K562 (cell line): ENCODE results near the gene NBDY. TPM values are rescaled to one million over a fixed set of nuclear protein-coding genes. Genes with fewer than 3 reads are reported as not detected.

Experiments used
- ATAC-seq: fragments of 200-7000 bp; cut with Tn5 transposase; 3 replicates; pipeline ENCODE4 v1.9.1; 2020; ENCODE audit warnings: moderate library complexity
- BruUV-seq: library from RNA; stranded (reverse); fragments of 400-500 nt; replicated peaks from 2 replicates; lab custom pipeline; 2021; lab: Mats Ljungman, UMichigan
- CTCF ChIA-PET: fragments of 300-600 bp; formaldehyde crosslinking; extraction: SDS; loops from one replicate; lab custom pipeline; 2021; ENCODE audit warnings: low intra/inter-chr PET ratio; lab: Yijun Ruan, JAX
- POLR2A ChIA-PET: fragments of 300-600, 350-650 bp; sonication (Branson Sonifier 250); formaldehyde crosslinking; extraction: SDS; loops from one replicate; lab custom pipeline; 2021; ENCODE audit warnings: antibody characterized with exemption, inconsistent platforms; lab: Yijun Ruan, JAX
- DNase-seq, 4 experiments: peaks; one replicate each; pipeline versions ENCODE4 v3.0.0 to v3.0.0-alpha.2; 2011 to 2018; ENCODE audit warnings: low spot score in 3 of 4, mixed read lengths in 3 of 4; ENCODE audit errors: extremely low read depth in 1 of 4
- FAIRE-seq: peaks from 2 replicates; lab custom pipeline; 2011; peaks lifted over from hg19 to GRCh38; lab: Jason Lieb, UNC
- H2AFZ ChIP-seq: 2 replicates; pipeline ENCODE4 v1.6.0; 2011; ENCODE audit warnings: low read depth, low read length, control low read depth, inconsistent platforms
- H3K27ac ChIP-seq: fragments of 200-600 bp; 3 replicates; pipeline ENCODE4 v1.8.0; 2011; ENCODE audit warnings: low read depth, mild to moderate bottlenecking, control low read depth, inconsistent platforms, low read length, moderate library complexity, mixed read lengths; ENCODE audit errors: extremely low read depth
- H3K27me3 ChIP-seq, 2 experiments: fragments of 300-600 bp in 1 of 2; 2 replicates in 1 of 2; 3 replicates in 1 of 2; pipeline versions ENCODE4 v1.6.0 to v1.8.0; 2011; ENCODE audit warnings: inconsistent platforms in 2 of 2, low read length in 2 of 2, mild to moderate bottlenecking in 1 of 2, mixed read lengths in 1 of 2, moderate library complexity in 1 of 2; ENCODE audit not compliant: control insufficient read depth in 2 of 2, insufficient read depth in 2 of 2
- H3K36me3 ChIP-seq: fragments of 300-600 bp; 3 replicates; pipeline ENCODE4 v1.8.0; 2011; ENCODE audit warnings: mild to moderate bottlenecking, low read length, inconsistent platforms; ENCODE audit not compliant: control insufficient read depth, insufficient read depth
- H3K4me1 ChIP-seq, 2 experiments: fragments of 200-600 bp in 1 of 2; replicated peaks in 1 of 2; 2 replicates in 1 of 2; 3 replicates in 1 of 2; pipeline versions ENCODE4 v1.5.1 to v1.8.0; 2011; ENCODE audit warnings: inconsistent platforms in 2 of 2, low read length in 2 of 2, mild to moderate bottlenecking in 1 of 2, mixed read lengths in 1 of 2, moderate library complexity in 1 of 2; ENCODE audit not compliant: control insufficient read depth in 2 of 2, insufficient read depth in 2 of 2
- H3K4me2 ChIP-seq: 2 replicates; pipeline ENCODE4 v1.6.1; 2011; ENCODE audit warnings: low read length, control low read depth, inconsistent platforms, mixed read lengths; ENCODE audit not compliant: insufficient read depth
- H3K4me3 ChIP-seq: fragments of 200-600 bp; sonication (generic), shearing (Covaris generic); 2 replicates; pipeline ENCODE4 v1.5.1; 2016; ENCODE audit warnings: control low read depth, inconsistent platforms
- H3K79me2 ChIP-seq: fragments of 200-600 bp; 3 replicates; pipeline ENCODE4 v1.8.0; 2011; ENCODE audit warnings: low read length, inconsistent platforms; ENCODE audit not compliant: control insufficient read depth, insufficient read depth
- H3K9ac ChIP-seq, 2 experiments: 2 replicates each; pipeline versions ENCODE4 v1.6.0 to v1.6.1; 2011; ENCODE audit warnings: low read depth in 2 of 2, low read length in 2 of 2, control low read depth in 1 of 2, inconsistent platforms in 1 of 2, mild to moderate bottlenecking in 1 of 2, mixed read lengths in 1 of 2; ENCODE audit not compliant: insufficient read depth in 1 of 2
- H3K9me1 ChIP-seq: one replicate; pipeline ENCODE4 v1.6.0; 2011; ENCODE audit warnings: inconsistent platforms, mild to moderate bottlenecking, low read length, moderate library complexity; ENCODE audit not compliant: control insufficient read depth, insufficient read depth
- H3K9me3 ChIP-seq: replicated peaks from 2 replicates; pipeline ENCODE4 v1.5.1; 2011; ENCODE audit warnings: low read depth, low read length, inconsistent platforms; ENCODE audit not compliant: control insufficient read depth, insufficient read depth
- H4K20me1 ChIP-seq: replicated peaks from 2 replicates; pipeline ENCODE4 v1.6.1; 2011; ENCODE audit warnings: low read length, inconsistent platforms, mixed read lengths; ENCODE audit not compliant: control insufficient read depth, insufficient read depth
- FUS ChIP-seq: fragments of 200-400 bp; formaldehyde crosslinking; optimal IDR thresholded peaks from 2 replicates; pipeline ENCODE3; 2017; ENCODE audit warnings: low read depth, low read length
- MTA2 ChIP-seq: fragments of 450-650 bp; IDR thresholded peaks from 2 replicates; pipeline ENCODE4 v1.6.1; 2016; ENCODE audit warnings: low read depth
- PML ChIP-seq: IDR thresholded peaks from 2 replicates; pipeline ENCODE4 v1.6.1; 2012; ENCODE audit warnings: low read length, inconsistent platforms
- POLR2B ChIP-seq: fragments of 450-650 bp; IDR thresholded peaks from 2 replicates; pipeline ENCODE4 v1.6.1; 2018; ENCODE audit warnings: low read depth; ENCODE audit not compliant: partially characterized antibody
- POLR2G ChIP-seq: fragments of 200-400 bp; formaldehyde crosslinking; IDR thresholded peaks from 2 replicates; pipeline ENCODE4 v1.6.1; 2017; ENCODE audit warnings: low read depth, mild to moderate bottlenecking, antibody characterized with exemption, low read length, moderate library complexity
- WGBS: fragments of 100-300 bp; shearing (Covaris generic); methylation state at CpG from one replicate; pipeline ENCODE4 v1.1.6; 2016; ENCODE audit warnings: low coverage, mixed read lengths; ENCODE audit not compliant: insufficient coverage; ENCODE audit errors: missing lambda C conversion rate; 5-methylcytosine and 5-hydroxymethylcytosine counted together
- in situ Hi-C: fragments of 300-500 bp; cut with MboI; formaldehyde crosslinking; loops from 4 replicates; pipeline ENCODE4 v1.15.0; 2018; ENCODE audit warnings: inconsistent platforms, mixed read lengths
- intact Hi-C: fragments of 100-400 bp; cut with micrococcal nuclease; formaldehyde crosslinking; loops from 2 replicates; pipeline ENCODE4 v1.14.2; 2022
- polyA plus RNA-seq, 8 experiments: library from polyadenylated mRNA; depleted of rRNA in 4 of 8; stranded (reverse) in 5 of 8; unstranded in 3 of 8; fragments of >200 nt; fragmentation: Nextera tagmentation in 2 of 8; fragmentation: Illumina TruSeq in 1 of 8; extraction: Ambion mirVana in 2 of 8; extraction: Trizol in 1 of 8; gene quantifications; 2 replicates each; pipeline versions ENCODE4 v1.2.1 to v1.2.3, GENCODE V29; 2011 to 2014; ENCODE audit warnings: inconsistent platforms in 1 of 8, missing spikeins in 1 of 8
- total RNA-seq, 7 experiments: library from RNA; depleted of rRNA in 6 of 7; stranded (reverse); fragments of >200 nt in 6 of 7; fragmentation: Illumina TruSeq in 2 of 7; extraction: Trizol in 2 of 7; gene quantifications; 2 replicates each; pipeline versions ENCODE4 v1.2.1 to v1.2.3, GENCODE V29; 2011 to 2021; ENCODE audit warnings: low replicate concordance in 1 of 7
- TF ChIP-seq, protein P1 (sequence below), 3 experiments: fragments of 200-800 bp in 1 of 3; sonication (Bioruptor generic) in 1 of 3; sonication (generic) in 1 of 3; formaldehyde crosslinking in 1 of 3; IDR thresholded peaks; 2 replicates each; pipeline versions ENCODE4 v1.6.1 to v1.8.0; 2016 to 2022; ENCODE audit warnings: mild to moderate bottlenecking in 2 of 3, missing compliant biosample characterization in 2 of 3, missing genetic modification characterization in 2 of 3, missing genetic modification reagents in 1 of 3
- TF ChIP-seq, protein P2 (sequence below): IDR thresholded peaks from 2 replicates; pipeline ENCODE4 v1.6.1; 2016; ENCODE audit warnings: missing genetic modification characterization, missing compliant biosample characterization

The NBDY gene
- total and polyA plus RNA-seq, 9 of the 15 experiments (the other 6 are each of a cell fraction or from before 2014, with no cell fraction given), result 1.00 to 24.7 (median 7.0) TPM

- FAIRE-seq (no peak), DNase-seq (no peak), ATAC-seq (no peak)
- no peak for TF ChIP-seq MTA2
- TF ChIP-seq PML, result no peak
- TF ChIP-seq POLR2B, result no peak
- no peaks in the 10 kb centered on the region for H3K9me3 ChIP-seq
- no peaks in the 10 kb centered on the region for H3K9me1 ChIP-seq
- intact Hi-C loops (no loop called here), in situ Hi-C loops (no loop called here)
- H3K4me1 ChIP-seq, result no peaks in the 10 kb centered on the region
- H4K20me1 ChIP-seq, result no peaks in the 10 kb centered on the region
- no peak overlapping the region for H2AFZ ChIP-seq
- CTCF ChIA-PET, result no interaction called here
- POLR2A ChIA-PET, result no interaction called here
- no peaks in the 10 kb centered on the region for H3K79me2 ChIP-seq
- no peak overlapping the region for H3K4me2 ChIP-seq
- no peak overlapping the region for H3K4me3 ChIP-seq
- no peak overlapping the region for H3K9ac ChIP-seq
- WGBS, result 27% methylated on average over 11 of the region's 14 CpGs
- no peaks in the 10 kb centered on the region for H3K36me3 ChIP-seq
- no TSS peak for BruUV-seq
- no peak overlapping the region for H3K27ac ChIP-seq
- no peaks in the 10 kb centered on the region for H3K27me3 ChIP-seq
These were observed 66.3 kb downstream of the NBDY start for GRCh38 chrX:56795309-56795868.

DNA sequence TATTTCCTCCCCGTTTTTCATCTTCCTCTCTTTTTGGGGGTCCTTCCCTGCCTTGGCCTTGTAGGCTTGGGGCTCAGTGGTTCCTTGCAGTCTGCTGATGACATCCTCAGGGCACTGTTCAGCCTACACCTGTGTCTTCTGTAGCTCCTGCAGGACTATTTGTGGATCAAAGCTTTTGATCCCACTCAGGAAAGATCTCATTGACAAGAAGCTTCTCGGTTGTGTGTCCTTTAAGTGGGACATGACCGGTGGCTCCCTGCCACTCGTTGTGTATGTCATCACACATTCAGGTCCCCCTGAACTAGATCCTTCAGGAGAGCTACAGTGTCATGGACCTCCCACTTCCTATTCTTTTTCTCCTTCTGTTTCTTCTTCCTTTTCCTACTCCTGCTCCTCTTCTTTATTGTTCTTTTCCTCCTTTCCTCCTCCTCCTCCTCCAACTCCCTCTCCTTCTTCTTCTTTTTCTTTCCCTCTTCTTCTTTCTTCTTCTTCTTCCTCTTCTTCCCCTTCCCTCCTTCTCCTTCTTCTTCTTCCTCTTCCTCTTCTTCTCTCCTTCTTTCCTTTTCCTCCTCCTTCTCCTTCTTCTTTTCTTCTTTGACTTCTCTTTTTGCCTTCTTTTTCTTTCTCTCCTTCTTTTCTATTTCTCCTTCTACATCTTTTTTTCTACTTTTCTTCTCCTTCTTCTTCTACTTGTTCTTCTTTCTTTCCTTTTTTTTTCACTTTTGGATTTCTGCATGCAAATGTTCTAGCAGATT, 67.8 kb downstream of the NBDY start:
- no peak overlapping the region for H3K4me2 ChIP-seq
- H3K9ac ChIP-seq, result no peak overlapping the region
- WGBS, result 0% methylated on average over 4 of the region's 4 CpGs
- ATAC-seq, result no peak
- H2AFZ ChIP-seq, result no peak overlapping the region
- H3K4me3 ChIP-seq, result no peak overlapping the region
- no peak for FAIRE-seq
- ChIA-PET POLR2A (interaction anchor here (0.9 kb wide), 1 partner anchor 101 kb away, joined by 3 read pairs; no protein-coding TSS in a partner anchor), CTCF (no interaction called here)
- no peaks in the 10 kb centered on the region for H3K9me3 ChIP-seq
- no peak overlapping the region for H3K27ac ChIP-seq
- no peaks in the 10 kb centered on the region for H3K9me1 ChIP-seq
- BruUV-seq, result no TSS peak
- no peaks in the 10 kb centered on the region for H3K27me3 ChIP-seq
- in situ Hi-C loops, result no loop called here
- no peaks in the 10 kb centered on the region for H3K36me3 ChIP-seq
- H3K4me1 ChIP-seq, result no peaks in the 10 kb centered on the region
- TF ChIP-seq, protein P1, sequence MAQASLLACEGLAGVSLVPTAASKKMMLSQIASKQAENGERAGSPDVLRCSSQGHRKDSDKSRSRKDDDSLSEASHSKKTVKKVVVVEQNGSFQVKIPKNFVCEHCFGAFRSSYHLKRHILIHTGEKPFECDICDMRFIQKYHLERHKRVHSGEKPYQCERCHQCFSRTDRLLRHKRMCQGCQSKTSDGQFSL (CRISPR knock-in tag; IDR thresholded peaks at IDR 0.05), result no peak
- TF ChIP-seq, protein P1 (tag; IDR thresholded peaks at IDR 0.05), result no peak
- TF ChIP-seq FUS, result no peak
- TF ChIP-seq, protein P2, sequence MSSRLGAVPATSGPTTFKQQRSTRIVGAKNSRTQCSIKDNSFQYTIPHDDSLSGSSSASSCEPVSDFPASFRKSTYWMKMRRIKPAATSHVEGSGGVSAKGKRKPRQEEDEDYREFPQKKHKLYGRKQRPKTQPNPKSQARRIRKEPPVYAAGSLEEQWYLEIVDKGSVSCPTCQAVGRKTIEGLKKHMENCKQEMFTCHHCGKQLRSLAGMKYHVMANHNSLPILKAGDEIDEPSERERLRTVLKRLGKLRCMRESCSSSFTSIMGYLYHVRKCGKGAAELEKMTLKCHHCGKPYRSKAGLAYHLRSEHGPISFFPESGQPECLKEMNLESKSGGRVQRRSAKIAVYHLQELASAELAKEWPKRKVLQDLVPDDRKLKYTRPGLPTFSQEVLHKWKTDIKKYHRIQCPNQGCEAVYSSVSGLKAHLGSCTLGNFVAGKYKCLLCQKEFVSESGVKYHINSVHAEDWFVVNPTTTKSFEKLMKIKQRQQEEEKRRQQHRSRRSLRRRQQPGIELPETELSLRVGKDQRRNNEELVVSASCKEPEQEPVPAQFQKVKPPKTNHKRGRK (tag), result peak; percentile 67; the same call in 1 of the 2 replicates
- TF ChIP-seq POLR2G, result no peak
- TF ChIP-seq, all 486 proteins: peak for 1
- Histone ChIP-seq H4K20me1 (no peaks in the 10 kb centered on the region), H3K79me2 (no peaks in the 10 kb centered on the region)
- intact Hi-C loops, result no loop called here
- DNase-seq, result no peak
